Measurements from ENCODE around the gene SERPINB6.

The SERPINB6 gene

DNA sequence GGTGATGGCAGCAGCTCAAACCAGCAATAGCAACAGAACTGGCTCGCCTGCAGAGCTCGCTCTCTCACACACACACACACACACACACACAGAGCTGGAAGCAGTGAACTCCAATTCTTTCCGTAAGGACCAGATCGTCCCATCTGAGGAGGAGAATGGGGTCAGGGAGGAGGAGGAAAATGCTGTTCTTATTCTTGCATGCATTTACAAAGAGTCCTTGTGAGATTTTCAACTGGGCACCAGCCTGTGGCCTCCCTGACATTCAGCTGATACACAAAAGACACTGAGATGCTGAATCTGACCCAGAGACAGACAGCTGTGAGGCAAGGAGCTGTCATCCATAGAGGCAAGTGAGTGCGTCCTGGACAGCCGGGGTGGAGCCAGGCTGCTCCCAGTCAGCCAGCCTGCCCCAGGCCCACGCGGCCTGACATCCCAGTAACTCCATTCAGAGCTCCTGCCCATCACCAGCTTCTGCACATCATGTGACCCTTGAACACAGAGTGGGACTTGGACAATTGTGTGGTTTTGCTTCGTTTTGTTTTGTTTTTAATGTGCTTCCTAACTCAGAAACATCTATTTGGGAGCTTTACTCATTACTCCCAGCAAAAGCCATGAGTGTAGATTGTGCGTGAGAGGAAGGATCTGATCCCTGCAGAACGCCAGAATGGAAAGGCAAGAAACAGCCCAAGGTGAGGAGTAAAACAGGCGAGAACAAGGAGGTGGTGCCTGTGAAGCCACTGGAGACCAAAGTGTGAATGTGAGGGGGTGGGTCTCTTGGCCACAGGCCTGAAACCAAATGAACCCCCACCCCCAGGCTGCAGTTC is 70.3 kb downstream of the SERPINB6 start:
- no peak overlapping the region for H3K4me3 ChIP-seq (ENCODE audit: control insufficient read depth, low read depth, low read length)
- DNase-seq (ENCODE audit: low read depth): no peak
- TF ChIP-seq, protein P1, sequence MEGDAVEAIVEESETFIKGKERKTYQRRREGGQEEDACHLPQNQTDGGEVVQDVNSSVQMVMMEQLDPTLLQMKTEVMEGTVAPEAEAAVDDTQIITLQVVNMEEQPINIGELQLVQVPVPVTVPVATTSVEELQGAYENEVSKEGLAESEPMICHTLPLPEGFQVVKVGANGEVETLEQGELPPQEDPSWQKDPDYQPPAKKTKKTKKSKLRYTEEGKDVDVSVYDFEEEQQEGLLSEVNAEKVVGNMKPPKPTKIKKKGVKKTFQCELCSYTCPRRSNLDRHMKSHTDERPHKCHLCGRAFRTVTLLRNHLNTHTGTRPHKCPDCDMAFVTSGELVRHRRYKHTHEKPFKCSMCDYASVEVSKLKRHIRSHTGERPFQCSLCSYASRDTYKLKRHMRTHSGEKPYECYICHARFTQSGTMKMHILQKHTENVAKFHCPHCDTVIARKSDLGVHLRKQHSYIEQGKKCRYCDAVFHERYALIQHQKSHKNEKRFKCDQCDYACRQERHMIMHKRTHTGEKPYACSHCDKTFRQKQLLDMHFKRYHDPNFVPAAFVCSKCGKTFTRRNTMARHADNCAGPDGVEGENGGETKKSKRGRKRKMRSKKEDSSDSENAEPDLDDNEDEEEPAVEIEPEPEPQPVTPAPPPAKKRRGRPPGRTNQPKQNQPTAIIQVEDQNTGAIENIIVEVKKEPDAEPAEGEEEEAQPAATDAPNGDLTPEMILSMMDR (conservative IDR thresholded peaks at IDR 0.05; ENCODE audit: control insufficient read depth, insufficient read depth, low read depth, low read length): no peak

DNA sequence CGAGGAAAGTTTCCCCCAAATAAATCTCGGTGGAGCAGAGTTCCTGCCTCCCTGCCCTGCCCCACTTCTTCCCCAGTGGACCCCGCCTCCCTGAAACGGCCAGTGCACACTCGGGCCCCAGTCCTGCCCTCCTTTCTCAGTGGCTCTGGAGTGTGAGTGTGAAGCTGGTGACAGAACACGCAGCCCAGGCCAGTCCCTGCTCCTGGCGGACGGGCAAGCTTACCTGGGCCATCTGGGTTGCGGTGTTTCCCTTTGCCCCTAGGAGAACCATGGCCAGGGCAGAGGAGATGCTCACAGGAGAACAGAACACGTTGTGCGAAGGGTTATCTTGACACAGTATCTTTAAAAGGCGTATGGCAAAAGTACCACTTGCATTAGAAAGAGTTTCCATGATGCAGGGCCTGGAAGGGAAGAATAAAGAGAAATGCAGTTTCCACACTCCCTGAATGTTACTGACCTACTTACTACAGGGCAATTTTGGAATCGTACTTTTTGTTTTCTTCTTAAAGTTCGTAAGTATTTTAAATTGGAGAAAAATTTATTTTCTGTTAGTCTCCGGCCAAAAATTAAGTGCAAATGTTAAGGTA is 71.1 kb downstream of the SERPINB6 start:
- H3K4me3 ChIP-seq (ENCODE audit: control insufficient read depth, low read depth, low read length): no peak overlapping the region
- no peak for DNase-seq (ENCODE audit: low read depth)
- TF ChIP-seq, protein P1 (conservative IDR thresholded peaks at IDR 0.05; ENCODE audit: control insufficient read depth, insufficient read depth, low read depth, low read length): no peak

DNA sequence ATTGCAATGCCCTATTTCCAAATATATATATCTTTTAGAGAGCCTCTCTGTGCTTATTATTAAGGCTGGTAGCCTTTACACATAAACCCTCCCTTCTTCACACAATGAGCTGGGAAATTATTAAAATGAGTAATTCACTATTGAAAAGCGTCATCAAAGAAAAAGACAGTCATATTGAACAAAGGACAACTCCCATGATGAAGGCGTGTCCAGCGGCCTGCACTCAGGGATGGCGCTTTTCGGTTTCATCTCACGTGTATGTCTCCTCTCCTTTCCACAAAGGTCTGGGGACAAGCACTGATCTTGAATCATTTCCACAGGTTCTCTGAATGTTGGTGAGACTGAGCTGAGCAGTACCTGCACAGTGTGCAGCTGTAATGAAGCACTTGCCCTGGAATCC is 71.8 kb downstream of the SERPINB6 start:
- no peak for DNase-seq (ENCODE audit: low read depth)
- TF ChIP-seq, protein P1 (conservative IDR thresholded peaks at IDR 0.05; ENCODE audit: control insufficient read depth, insufficient read depth, low read depth, low read length): no peak

More for the DNA sequence above, 71.8 kb downstream of the SERPINB6 start:
- H3K4me3 ChIP-seq (ENCODE audit: control insufficient read depth, low read depth, low read length): no peak overlapping the region
